ENCODE results near the gene BCL7A. TPM values are rescaled to one million over a fixed set of nuclear protein-coding genes. Genes with fewer than 3 reads are reported as not detected.
"Not testable (repeated sequence)": the region's sequence is repeated elsewhere in the genome, so short reads cannot be mapped to it uniquely, and the experiment has no call there.

The BCL7A gene
- total RNA-seq, 4 donors from 2014 or later: 4.7 to 8.5 (median 5.6) TPM

DNA sequence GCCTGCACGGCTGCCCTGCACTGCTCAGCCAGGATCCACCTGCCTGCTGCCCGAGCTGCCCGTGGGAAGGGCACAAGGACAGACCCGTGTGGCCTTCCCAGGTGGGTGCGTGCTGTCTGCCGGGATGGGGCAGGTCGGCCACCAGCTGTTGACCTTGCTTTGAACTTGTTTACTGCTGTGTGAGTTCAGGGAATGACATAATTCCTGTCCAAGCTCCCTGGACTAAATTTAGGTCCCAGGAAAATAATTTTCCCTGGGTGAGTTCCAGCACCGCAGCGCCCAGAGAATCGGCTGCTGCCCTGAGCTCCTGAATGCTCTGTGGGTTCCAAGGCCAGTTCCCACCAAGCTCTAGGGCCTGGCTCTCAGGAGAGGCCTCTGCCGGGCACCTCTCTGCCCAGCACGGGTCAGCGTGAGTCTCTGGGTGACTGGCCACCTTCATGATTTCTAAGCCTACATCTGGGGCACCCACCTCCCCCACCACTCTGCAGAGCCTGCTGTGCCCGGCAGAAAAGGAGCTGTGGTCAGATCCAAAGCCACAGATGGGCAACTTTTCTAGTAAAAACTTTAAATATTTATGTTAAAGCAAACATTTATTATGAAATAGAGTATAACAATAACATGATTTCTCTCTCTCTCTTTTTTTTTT lies 29.7 kb downstream of the BCL7A start:
- peak; percentile 28 for ATAC-seq
- Histone ChIP-seq H3K9me3 (no peaks in the 10 kb centered on the region), H3K27me3 (no peaks in the 10 kb centered on the region), H3K27ac (peak overlapping the region; percentile 8 to 78 (median 70)), H3K4me1 (peaks cover 0 to 41% (median 13%) of the 10 kb centered on the region in 3 donors), H3K36me3 (peaks cover 0 to 28% of the 10 kb centered on the region in 2 donors), H3K4me3 (no peak overlapping the region)
- 10 to 12% methylated on average over 5 to 7 of the region's 14 CpGs for WGBS, 2 donors (ENCODE audit: low coverage in 1 of 2)
- TF ChIP-seq EP300 (IDR thresholded peaks at IDR 0.05) (no peak), POLR2AphosphoS5 (IDR thresholded peaks at IDR 0.05) (peak; percentile 66)

GRCh38 chr12:122052285-122052684 lies 30.6 kb downstream of the BCL7A start:
- TF ChIP-seq, protein P1, sequence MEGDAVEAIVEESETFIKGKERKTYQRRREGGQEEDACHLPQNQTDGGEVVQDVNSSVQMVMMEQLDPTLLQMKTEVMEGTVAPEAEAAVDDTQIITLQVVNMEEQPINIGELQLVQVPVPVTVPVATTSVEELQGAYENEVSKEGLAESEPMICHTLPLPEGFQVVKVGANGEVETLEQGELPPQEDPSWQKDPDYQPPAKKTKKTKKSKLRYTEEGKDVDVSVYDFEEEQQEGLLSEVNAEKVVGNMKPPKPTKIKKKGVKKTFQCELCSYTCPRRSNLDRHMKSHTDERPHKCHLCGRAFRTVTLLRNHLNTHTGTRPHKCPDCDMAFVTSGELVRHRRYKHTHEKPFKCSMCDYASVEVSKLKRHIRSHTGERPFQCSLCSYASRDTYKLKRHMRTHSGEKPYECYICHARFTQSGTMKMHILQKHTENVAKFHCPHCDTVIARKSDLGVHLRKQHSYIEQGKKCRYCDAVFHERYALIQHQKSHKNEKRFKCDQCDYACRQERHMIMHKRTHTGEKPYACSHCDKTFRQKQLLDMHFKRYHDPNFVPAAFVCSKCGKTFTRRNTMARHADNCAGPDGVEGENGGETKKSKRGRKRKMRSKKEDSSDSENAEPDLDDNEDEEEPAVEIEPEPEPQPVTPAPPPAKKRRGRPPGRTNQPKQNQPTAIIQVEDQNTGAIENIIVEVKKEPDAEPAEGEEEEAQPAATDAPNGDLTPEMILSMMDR (IDR thresholded peaks at IDR 0.05): no peak
- TF ChIP-seq EP300 (IDR thresholded peaks at IDR 0.05): no peak
- TF ChIP-seq POLR2AphosphoS5 (IDR thresholded peaks at IDR 0.05): no peak
- TF ChIP-seq POLR2A (IDR thresholded peaks at IDR 0.05): no peak
- ATAC-seq: no peak
- peak overlapping the region in 2 of 4 donors; percentile 74 to 78 for H3K27ac ChIP-seq
- no peaks in the 10 kb centered on the region for H3K27me3 ChIP-seq
- 68 to 78% methylated on average over 2 of the region's 2 CpGs for WGBS, 2 donors (ENCODE audit: low coverage in 1 of 2)
- H3K36me3 ChIP-seq: peaks cover 0 to 27% of the 10 kb centered on the region in 2 donors
- H3K9me3 ChIP-seq: no peaks in the 10 kb centered on the region
- H3K4me1 ChIP-seq: peaks cover 0 to 41% (median 13%) of the 10 kb centered on the region in 3 donors
- no peak overlapping the region for H3K4me3 ChIP-seq

GRCh38 chr12:122054842-122055520 lies 33.3 kb downstream of the BCL7A start:
- peaks cover 0 to 50% (median 14%) of the 10 kb centered on the region in 3 donors for H3K4me1 ChIP-seq
- no peak overlapping the region for H3K27ac ChIP-seq
- no peak overlapping the region for H3K4me3 ChIP-seq
- TF ChIP-seq, protein P1 (IDR thresholded peaks at IDR 0.05): no peak
- TF ChIP-seq EP300 (IDR thresholded peaks at IDR 0.05): no peak
- no peak for TF ChIP-seq POLR2AphosphoS5 (IDR thresholded peaks at IDR 0.05)
- no peak for TF ChIP-seq POLR2A (IDR thresholded peaks at IDR 0.05)
- no peaks in the 10 kb centered on the region for H3K9me3 ChIP-seq
- H3K27me3 ChIP-seq: no peaks in the 10 kb centered on the region
- ATAC-seq: no peak
- WGBS, 2 donors (ENCODE audit: low coverage in 1 of 2): 87 to 91% methylated on average over 16 to 21 of the region's 27 CpGs
- H3K36me3 ChIP-seq: peaks cover 0 to 45% of the 10 kb centered on the region in 2 donors

- Histone ChIP-seq H3K4me1 (peaks cover 0 to 43% (median 9%) of the 10 kb centered on the region in 3 donors), H3K36me3 (peaks cover 0 to 53% of the 10 kb centered on the region in 2 donors)
- H3K27me3 ChIP-seq, H3K27ac ChIP-seq, H3K9me3 ChIP-seq, H3K4me3 ChIP-seq, ATAC-seq: not testable (repeated sequence)
- 86 to 87% methylated on average over 5 to 7 of the region's 7 CpGs for WGBS, 2 donors (ENCODE audit: low coverage in 1 of 2)
Measured at GRCh38 chr12:122056406-122056805, 34.7 kb downstream of the BCL7A start.

GRCh38 chr12:122057007-122057735 lies 35.5 kb downstream of the BCL7A start:
- WGBS, 2 donors (ENCODE audit: low coverage in 1 of 2): 68 to 85% methylated on average over 6 to 7 of the region's 11 CpGs
- H3K36me3 ChIP-seq: peaks cover 0 to 54% of the 10 kb centered on the region in 2 donors
- no peak for ATAC-seq
- H3K4me1 ChIP-seq: peaks cover under 1 to 43% (median 9%) of the 10 kb centered on the region in 3 donors
- H3K4me3 ChIP-seq: no peak overlapping the region
- H3K27ac ChIP-seq: no peak overlapping the region
- H3K9me3 ChIP-seq: no peaks in the 10 kb centered on the region
- TF ChIP-seq POLR2A (IDR thresholded peaks at IDR 0.05) (no peak), POLR2AphosphoS5 (IDR thresholded peaks at IDR 0.05) (no peak), EP300 (IDR thresholded peaks at IDR 0.05) (no peak)
- TF ChIP-seq, protein P1 (IDR thresholded peaks at IDR 0.05): no peak
- H3K27me3 ChIP-seq: no peaks in the 10 kb centered on the region

Measured in gastroesophageal sphincter (tissue), 4 donors.